ENCODE measurements around the gene UBE2A.

Gene UBE2A

GRCh38 chrX:119607018-119607389 lies 32.6 kb downstream of the UBE2A start:
- no peak for DNase-seq (ENCODE audit: low spot score)

GRCh38 chrX:119614776-119615175 lies 40.4 kb downstream of the UBE2A start:
- no peak for DNase-seq (ENCODE audit: low spot score)

- DNase-seq (ENCODE audit: low spot score) = no peak
Observed at GRCh38 chrX:119617517-119618164, 43.3 kb downstream of the UBE2A start.

GRCh38 chrX:119618439-119618838 lies 44.1 kb downstream of the UBE2A start:
- DNase-seq (ENCODE audit: low spot score) = no peak

GRCh38 chrX:119622356-119623232 lies 48.2 kb downstream of the UBE2A start:
- no peak for DNase-seq (ENCODE audit: low spot score)

- DNase-seq (ENCODE audit: low spot score) = no peak
Observed at GRCh38 chrX:119624417-119624816, 50.1 kb downstream of the UBE2A start.

GRCh38 chrX:119624951-119625668 lies 50.7 kb downstream of the UBE2A start:
- no peak for DNase-seq (ENCODE audit: low spot score)

GRCh38 chrX:119625843-119626242 lies 51.5 kb downstream of the UBE2A start:
- DNase-seq (ENCODE audit: low spot score) = no peak
